GM18507 (cell line): ENCODE measurements around the gene CLECL1.
"Not testable (repeated sequence)": the region's sequence is repeated elsewhere in the genome, so short reads cannot be mapped to it uniquely, and the experiment has no call there.

Experiments
- DNase-seq: peaks from one replicate; pipeline ENCODE4 v3.0.0; 2011; ENCODE audit warnings: low read depth; ENCODE audit not compliant: insufficient read length; ENCODE audit errors: extremely low spot score
- FAIRE-seq: peaks from 2 replicates; lab custom pipeline; 2011; peaks lifted over from hg19 to GRCh38; lab: Jason Lieb, UNC

The CLECL1 gene

GRCh38 chr12:9725213-9725870, 7.6 kb downstream of the CLECL1 start:
- FAIRE-seq, result peak; percentile 74
- no peak for DNase-seq

DNA sequence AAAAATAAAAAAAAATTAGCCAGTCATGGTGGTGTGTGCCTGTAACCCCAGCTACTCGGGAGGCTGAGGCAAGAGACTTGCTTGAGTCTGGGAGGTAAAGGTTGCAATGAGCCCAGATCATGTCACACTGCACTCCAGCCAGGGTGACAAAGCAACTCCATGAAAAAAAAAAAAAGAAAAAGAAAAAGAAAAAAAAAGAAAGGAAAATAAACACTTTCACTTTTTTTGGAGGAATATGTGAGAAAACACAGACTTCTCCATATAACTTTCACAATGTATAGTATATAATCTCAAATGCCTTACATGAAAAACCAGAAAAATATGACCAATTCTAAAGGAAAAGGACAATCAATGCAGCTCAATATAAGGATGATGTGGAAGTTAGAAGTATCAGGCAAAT, 8.9 kb downstream of the CLECL1 start:
- FAIRE-seq, result no peak
- no peak for DNase-seq

- FAIRE-seq (peak; percentile 96), DNase-seq (no peak)
Measured at GRCh38 chr12:9721394-9722092, 11.4 kb downstream of the CLECL1 start.

DNA sequence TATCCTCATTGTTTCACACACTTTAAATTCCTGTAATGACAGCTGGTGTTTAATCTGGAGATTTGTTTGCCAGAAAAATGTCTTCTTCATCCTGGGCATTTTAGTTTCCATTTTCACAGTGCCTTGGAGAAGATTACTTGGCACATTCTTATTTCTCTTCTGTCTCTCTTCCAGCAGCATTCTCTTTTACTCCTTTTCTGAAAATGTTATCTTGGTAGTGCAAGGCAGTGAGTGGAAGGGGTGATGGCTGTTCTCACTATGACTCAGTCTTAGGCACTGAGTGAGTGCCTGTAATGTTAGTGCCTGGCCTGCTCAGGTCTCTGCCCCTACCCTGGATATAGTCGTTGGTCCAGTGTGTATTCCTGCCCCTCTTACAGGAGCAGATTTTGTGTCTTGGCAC, 13.1 kb downstream of the CLECL1 start:
- FAIRE-seq (peak; percentile 81), DNase-seq (no peak)

DNA sequence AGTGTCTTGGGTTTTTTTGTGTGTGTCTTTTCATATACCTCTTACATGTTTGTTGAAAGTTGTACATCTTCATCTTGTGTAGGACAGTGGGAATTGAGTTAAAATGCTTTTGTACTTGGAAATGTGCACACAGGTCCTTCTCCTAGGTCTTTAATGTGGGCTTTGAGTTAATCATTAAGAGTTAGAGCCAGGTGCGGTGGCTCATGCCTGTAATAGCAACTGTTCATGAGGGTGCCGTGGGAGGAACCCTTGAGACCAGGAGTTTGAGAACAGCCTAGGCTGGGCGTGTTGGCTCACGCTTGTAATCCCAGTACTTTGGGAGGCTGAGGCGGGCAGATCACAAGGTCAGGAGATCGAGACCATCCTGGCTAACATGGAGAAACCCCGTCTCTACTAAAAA, 13.9 kb downstream of the CLECL1 start:
- no peak for DNase-seq
- no peak for FAIRE-seq

GRCh38 chr12:9717070-9717925, 15.6 kb downstream of the CLECL1 start:
- DNase-seq (no peak), FAIRE-seq (peak; percentile 93)

DNA sequence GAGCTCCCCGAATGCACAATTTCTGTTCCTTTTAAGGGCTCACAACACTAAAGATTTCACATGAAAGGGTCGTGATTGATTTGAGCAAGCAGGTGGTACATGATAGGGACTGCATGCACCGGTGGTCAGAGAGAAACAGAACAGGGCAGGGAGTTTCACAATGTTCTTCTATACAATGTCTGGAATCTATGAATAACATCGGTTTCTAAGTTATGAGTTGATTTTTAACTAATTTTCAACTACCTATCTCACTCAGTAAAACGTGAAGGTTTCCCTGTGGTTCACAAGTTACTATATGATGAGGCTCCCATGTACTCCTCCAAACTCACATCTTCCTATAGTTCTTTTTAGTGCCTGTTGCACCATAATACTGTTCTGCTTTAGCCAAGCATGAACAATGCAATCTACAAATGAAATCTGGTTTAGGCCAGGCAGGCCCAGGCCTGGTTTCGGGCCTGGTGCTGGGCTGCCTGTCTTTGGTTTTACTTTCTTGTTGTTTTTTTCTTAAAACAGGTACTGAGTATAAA, 19.8 kb downstream of the CLECL1 start:
- peak; percentile 96 for FAIRE-seq
- DNase-seq, result not testable (repeated sequence)

- DNase-seq (no peak), FAIRE-seq (no peak)
Measured at GRCh38 chr12:9711664-9712063, 21.2 kb downstream of the CLECL1 start.

DNA sequence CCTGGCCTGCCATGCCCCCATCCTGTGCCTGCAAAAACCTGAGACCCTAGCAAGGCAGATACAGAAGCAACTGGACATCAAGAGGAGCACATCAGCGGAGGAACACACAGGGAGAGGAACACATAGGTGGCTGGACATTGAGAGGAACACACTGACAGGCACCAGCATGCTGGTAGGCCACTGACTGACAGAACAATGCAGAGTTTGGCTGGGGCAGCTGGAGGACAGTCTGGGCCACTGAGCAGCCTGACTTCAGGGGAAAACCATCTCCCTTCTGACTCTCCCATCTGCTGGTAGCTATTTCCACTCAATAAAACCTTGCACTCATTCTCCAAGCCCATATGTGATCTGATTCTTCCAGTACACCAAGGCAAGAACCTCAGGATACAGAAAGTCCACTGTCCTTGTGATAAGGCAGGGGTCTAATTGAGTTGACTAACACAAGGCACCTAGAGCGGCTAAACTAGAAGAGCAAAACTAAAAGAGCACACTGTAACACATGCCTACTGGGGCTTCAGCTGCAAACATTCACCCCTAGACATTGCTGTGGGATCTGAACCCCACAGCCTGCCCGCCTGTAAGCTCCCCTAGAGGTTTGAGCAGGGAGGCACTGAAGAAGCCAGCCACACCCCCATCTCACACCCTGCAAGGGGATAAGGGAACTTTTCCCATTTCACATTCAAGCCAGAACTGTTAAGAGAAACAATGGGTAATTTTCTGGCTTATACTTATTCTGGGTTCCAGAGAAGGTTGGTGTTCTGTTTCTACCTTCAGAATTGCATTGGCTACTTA, 22.1 kb downstream of the CLECL1 start:
- no peak for DNase-seq
- FAIRE-seq, result peak; percentile 38

GRCh38 chr12:9708853-9709252, 24.0 kb downstream of the CLECL1 start:
- no peak for DNase-seq
- FAIRE-seq, result no peak

DNA sequence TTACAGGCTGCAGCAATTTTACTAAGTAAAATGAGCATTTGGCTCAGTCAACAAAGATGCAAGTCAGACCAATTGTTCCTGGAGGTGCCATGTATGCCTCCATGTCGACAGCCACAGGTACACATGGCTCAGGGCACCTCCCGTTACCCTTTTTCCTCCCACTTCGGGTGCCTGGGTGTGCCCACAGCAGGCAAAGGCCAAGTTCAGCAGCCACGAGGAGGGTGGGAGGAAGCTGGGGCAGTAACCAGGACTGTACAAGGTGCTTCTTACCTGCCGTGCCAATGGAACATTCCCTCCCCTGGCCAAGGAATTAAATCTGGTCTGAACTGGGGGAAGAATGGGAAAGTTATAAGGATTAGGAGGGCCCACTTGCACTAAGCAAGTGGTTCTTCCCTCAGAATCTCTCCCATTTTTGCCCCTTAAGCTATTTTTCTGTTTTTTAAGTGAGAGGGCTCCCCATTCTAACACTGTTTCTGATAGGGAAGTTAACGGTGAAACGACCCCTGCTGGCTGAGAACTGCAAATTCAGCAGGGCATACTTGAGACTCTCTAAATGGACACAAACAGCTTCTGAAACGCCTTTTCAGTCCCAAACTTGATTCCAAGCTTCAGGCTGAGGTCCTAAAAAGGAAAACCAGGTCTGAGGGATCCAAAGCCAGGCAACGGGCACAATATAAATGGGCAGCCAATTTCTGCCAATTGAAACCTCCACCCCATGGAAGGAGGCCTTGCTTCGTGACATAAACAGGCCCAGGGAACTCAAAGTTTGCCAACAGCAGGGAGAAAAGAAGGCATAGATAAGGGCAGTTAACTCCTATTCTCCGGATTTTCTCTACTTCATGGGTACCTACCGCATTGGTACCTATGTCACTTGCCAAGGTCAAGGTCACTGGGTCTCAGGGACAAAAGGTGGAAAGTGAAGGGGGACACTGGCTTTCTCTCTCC, 24.8 kb downstream of the CLECL1 start:
- DNase-seq, result no peak
- peak; percentile 82 for FAIRE-seq

- FAIRE-seq (no peak), DNase-seq (no peak)
Measured at GRCh38 chr12:9707356-9707755, 25.5 kb downstream of the CLECL1 start.

GRCh38 chr12:9706086-9706685, 26.7 kb downstream of the CLECL1 start:
- peak; percentile 53 for FAIRE-seq
- no peak for DNase-seq

GRCh38 chr12:9704561-9704960, 28.3 kb downstream of the CLECL1 start:
- not testable (repeated sequence) for FAIRE-seq, DNase-seq

- DNase-seq (no peak), FAIRE-seq (peak; percentile 86)
Measured at GRCh38 chr12:9702255-9702654, 30.6 kb downstream of the CLECL1 start.

DNA sequence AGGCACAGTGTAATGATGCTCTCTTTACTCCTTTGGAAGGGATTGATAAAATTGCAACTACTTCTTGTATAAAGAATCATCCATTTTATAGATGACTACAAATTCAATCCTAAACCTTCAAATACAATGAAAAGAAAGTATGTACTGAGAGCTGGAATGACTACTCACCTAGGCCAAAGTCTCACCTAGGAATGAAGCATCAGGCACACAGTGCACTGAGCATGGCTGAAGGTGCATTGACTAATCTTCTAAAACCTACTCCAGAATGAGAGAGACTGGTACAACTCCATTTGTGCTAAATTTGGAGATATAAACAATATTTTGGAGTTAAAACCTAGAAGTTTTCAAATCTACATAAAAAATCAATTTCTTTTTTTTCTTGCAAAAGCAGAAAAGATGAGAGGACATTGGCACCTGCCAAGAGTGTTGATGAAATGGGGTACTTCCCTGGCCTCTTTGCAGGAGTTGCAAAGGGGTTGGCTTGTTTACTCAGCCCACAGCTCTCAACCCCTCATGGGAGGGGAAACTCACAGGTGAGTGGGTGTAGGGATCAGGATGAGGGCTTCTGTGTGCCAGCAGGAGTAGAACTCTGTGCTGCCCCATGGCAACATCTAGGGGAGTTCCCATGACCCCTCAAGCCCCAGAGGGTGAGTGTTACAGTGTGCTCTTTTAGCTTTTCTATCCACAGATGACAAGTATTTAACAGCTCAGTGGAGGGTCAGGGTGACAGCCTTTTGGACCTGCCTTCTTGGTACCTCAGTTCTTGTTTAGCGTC, 31.3 kb downstream of the CLECL1 start:
- FAIRE-seq (no peak), DNase-seq (no peak)

DNA sequence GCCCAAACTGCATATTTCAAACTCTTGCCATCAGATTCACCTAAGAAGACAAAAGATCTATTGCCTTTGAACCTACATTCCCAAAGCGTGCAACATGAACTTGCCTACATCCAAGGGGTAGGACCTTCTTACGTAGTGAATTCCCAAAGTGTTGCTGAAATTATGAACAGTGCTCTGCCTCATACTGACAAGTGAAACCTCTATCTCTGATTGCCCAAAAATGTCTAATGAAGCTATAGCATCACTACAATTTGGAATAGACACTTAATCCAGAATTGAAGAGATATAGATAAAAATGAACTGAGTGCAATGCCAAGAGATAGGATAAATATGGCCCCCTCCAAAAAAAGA, 32.3 kb downstream of the CLECL1 start:
- DNase-seq, result no peak
- FAIRE-seq, result peak; percentile 26
